PC-3 (cell line): ENCODE results near the gene TMEM117. TPM values are rescaled to one million over a fixed set of nuclear protein-coding genes. Genes with fewer than 3 reads are reported as not detected.
"Not testable (repeated sequence)": the region's sequence is repeated elsewhere in the genome, so short reads cannot be mapped to it uniquely, and the experiment has no call there.

Source experiments
- ATAC-seq: fragments of 200-7000 bp; cut with Tn5 transposase; 2 replicates; pipeline ENCODE4 v1.9.1; 2020; ENCODE audit warnings: mild to moderate bottlenecking, moderate library complexity
- BruUV-seq: library from RNA; stranded (reverse); fragments of 400-500 nt; replicated peaks from 2 replicates; lab custom pipeline; 2021; lab: Mats Ljungman, UMichigan
- CTCF ChIA-PET: fragments of 300-600 bp; sonication (Branson Sonifier 250); formaldehyde crosslinking; loops from one replicate; lab custom pipeline; 2022; ENCODE audit warnings: antibody characterized with exemption; lab: Charles Lee
- POLR2A ChIA-PET: fragments of 300-600 bp; sonication (Branson Sonifier 250); formaldehyde crosslinking; loops from one replicate; lab custom pipeline; 2022; ENCODE audit warnings: antibody characterized with exemption; ENCODE audit not compliant: unreplicated experiment; lab: Charles Lee
- DNase-seq: peaks from one replicate; pipeline ENCODE4 v3.0.0-alpha.2; 2015
- H2AFZ ChIP-seq: fragments of 300-600 bp; sonication (generic); 2 replicates; pipeline ENCODE4 v1.6.0; 2016; ENCODE audit warnings: antibody characterized with exemption, low read length
- H3F3A ChIP-seq: fragments of 300-600 bp; sonication (generic); one replicate; pipeline ENCODE4 v1.6.0; 2017; ENCODE audit warnings: antibody characterized with exemption, low read length, control low read depth, mild to moderate bottlenecking; ENCODE audit not compliant: unreplicated experiment
- H3K27ac ChIP-seq: fragments of 300-600 bp; sonication (generic); 2 replicates; pipeline ENCODE4 v1.5.1; 2016; ENCODE audit warnings: mild to moderate bottlenecking, low read length
- H3K27me3 ChIP-seq: fragments of 300-600 bp; sonication (generic); 2 replicates; pipeline ENCODE4 v1.6.1; 2016; ENCODE audit warnings: low read length, mixed read lengths
- H3K36me3 ChIP-seq: fragments of 300-600 bp; sonication (generic); 2 replicates; pipeline ENCODE4 v1.6.1; 2016; ENCODE audit warnings: low read depth, mixed run types, low read length, mixed read lengths
- H3K4me1 ChIP-seq: fragments of 300-600 bp; sonication (generic); 2 replicates; pipeline ENCODE4 v1.5.1; 2016; ENCODE audit warnings: low read length; ENCODE audit not compliant: insufficient read depth
- H3K4me2 ChIP-seq: fragments of 300-600 bp; sonication (generic); 2 replicates; pipeline ENCODE4 v1.6.0; 2016; ENCODE audit warnings: low read length
- H3K4me3 ChIP-seq: fragments of 300-600 bp; sonication (generic); 2 replicates; pipeline ENCODE4 v1.5.1; 2016; ENCODE audit warnings: mild to moderate bottlenecking, low read length, mixed read lengths
- H3K79me2 ChIP-seq: fragments of 300-600 bp; sonication (generic); 2 replicates; pipeline ENCODE4 v1.6.1; 2017; ENCODE audit warnings: low read length, mixed read lengths
- H3K9ac ChIP-seq: fragments of 300-600 bp; sonication (generic); 2 replicates; pipeline ENCODE4 v1.6.0; 2016; ENCODE audit warnings: mild to moderate bottlenecking, low read length
- H3K9me2 ChIP-seq: fragments of 300-600 bp; sonication (generic); replicated peaks from 2 replicates; pipeline ENCODE4 v1.6.1; 2016; ENCODE audit warnings: mixed run types, low read length, mixed read lengths
- H3K9me3 ChIP-seq: fragments of 300-600 bp; sonication (generic); 2 replicates; pipeline ENCODE4 v1.6.1; 2016; ENCODE audit warnings: low read length, mixed read lengths
- H4K20me1 ChIP-seq: fragments of 300-600 bp; sonication (generic); 2 replicates; pipeline ENCODE4 v1.6.1; 2016; ENCODE audit warnings: low read length, mixed read lengths
- EZH2 ChIP-seq: fragments of 300-600 bp; sonication (generic); IDR thresholded peaks from one replicate; pipeline ENCODE4 v1.6.1; 2017; ENCODE audit warnings: antibody characterized with exemption, mild to moderate bottlenecking, low read length; ENCODE audit not compliant: unreplicated experiment
- EZH2phosphoT487 ChIP-seq: fragments of 300-600 bp; sonication (generic); IDR thresholded peaks from 2 replicates; pipeline ENCODE4 v1.6.1; 2018; ENCODE audit warnings: mild to moderate bottlenecking, antibody characterized with exemption, low read length, borderline replicate concordance
- intact Hi-C: fragments of 100-400 bp; cut with micrococcal nuclease; formaldehyde crosslinking; loops from 2 replicates; pipeline ENCODE4 v1.9.0; 2023
- total RNA-seq: library from RNA; depleted of rRNA; stranded (reverse); fragments of >200 nt; gene quantifications from 2 replicates; pipeline ENCODE4 v1.2.3, GENCODE V29; 2014
- TF ChIP-seq, protein P1 (sequence below): fragments of 300-600 bp; sonication (generic); conservative IDR thresholded peaks from 2 replicates; pipeline ENCODE4 v1.5.1; 2017; ENCODE audit warnings: antibody characterized with exemption, low read depth, mild to moderate bottlenecking, low read length

Gene TMEM117
- total RNA-seq, 1 experiment from 2014 or later, result 9.0 TPM

- no TSS peak for BruUV-seq
- Histone ChIP-seq H3K79me2 (no peaks in the 10 kb centered on the region), H3K9me2 (no peaks in the 10 kb centered on the region), H3K4me3 (no peak overlapping the region), H4K20me1 (no peaks in the 10 kb centered on the region), H3K27me3 (no peaks in the 10 kb centered on the region), H3K9me3 (no peaks in the 10 kb centered on the region), H3K4me1 (peaks cover 10% of the 10 kb centered on the region), H3K36me3 (no peaks in the 10 kb centered on the region), H3K9ac (no peak overlapping the region), H2AFZ (no peak overlapping the region), H3K27ac (no peak overlapping the region), H3F3A (no peaks in the 10 kb centered on the region), H3K4me2 (peak overlapping the region; percentile 55)
- intact Hi-C loops, result loop anchor here (5.0 kb wide), 1 partner anchor 57 kb away; no protein-coding TSS in a partner anchor
- POLR2A ChIA-PET, result interaction anchor here (0.6 kb wide), 1 partner anchor 63 kb away, joined by 6 read pairs; no protein-coding TSS in a partner anchor
- DNase-seq (peak; percentile 42), ATAC-seq (peak; percentile 77)
- no peak for TF ChIP-seq EZH2phosphoT487
- TF ChIP-seq, protein P1, sequence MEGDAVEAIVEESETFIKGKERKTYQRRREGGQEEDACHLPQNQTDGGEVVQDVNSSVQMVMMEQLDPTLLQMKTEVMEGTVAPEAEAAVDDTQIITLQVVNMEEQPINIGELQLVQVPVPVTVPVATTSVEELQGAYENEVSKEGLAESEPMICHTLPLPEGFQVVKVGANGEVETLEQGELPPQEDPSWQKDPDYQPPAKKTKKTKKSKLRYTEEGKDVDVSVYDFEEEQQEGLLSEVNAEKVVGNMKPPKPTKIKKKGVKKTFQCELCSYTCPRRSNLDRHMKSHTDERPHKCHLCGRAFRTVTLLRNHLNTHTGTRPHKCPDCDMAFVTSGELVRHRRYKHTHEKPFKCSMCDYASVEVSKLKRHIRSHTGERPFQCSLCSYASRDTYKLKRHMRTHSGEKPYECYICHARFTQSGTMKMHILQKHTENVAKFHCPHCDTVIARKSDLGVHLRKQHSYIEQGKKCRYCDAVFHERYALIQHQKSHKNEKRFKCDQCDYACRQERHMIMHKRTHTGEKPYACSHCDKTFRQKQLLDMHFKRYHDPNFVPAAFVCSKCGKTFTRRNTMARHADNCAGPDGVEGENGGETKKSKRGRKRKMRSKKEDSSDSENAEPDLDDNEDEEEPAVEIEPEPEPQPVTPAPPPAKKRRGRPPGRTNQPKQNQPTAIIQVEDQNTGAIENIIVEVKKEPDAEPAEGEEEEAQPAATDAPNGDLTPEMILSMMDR, result no peak
- no peak for TF ChIP-seq EZH2
- CTCF ChIA-PET, result no interaction called here
These were observed 33.3 kb downstream of the TMEM117 start for GRCh38 chr12:43869184-43869583.

DNA sequence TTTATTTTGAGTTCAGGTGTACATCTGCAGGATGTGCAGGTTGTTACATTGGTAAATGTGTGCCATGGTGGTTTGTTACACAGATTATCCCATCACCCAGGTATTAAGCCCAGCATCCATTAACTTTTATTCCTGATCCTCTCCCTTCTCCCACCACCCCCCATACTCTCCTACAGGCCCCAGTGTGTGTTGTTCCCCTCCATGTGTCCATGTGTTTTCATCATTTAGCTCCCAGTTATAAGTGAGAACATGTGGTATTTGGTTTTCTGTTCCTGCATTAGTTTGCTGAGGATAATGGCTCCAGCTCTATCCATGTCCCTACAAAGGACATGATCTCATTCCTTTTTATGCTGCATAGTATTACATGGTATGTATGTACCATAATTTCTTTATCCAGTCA lies 33.9 kb downstream of the TMEM117 start:
- H2AFZ ChIP-seq, ATAC-seq, CTCF ChIA-PET, BruUV-seq, H3K4me3 ChIP-seq, H3K9me3 ChIP-seq, H3K79me2 ChIP-seq, H3K36me3 ChIP-seq, H3F3A ChIP-seq, DNase-seq, H3K27me3 ChIP-seq, H3K9me2 ChIP-seq, POLR2A ChIA-PET, H3K27ac ChIP-seq, H3K9ac ChIP-seq, H4K20me1 ChIP-seq: not testable (repeated sequence)
- Histone ChIP-seq H3K4me2 (peak overlapping the region; percentile 55), H3K4me1 (peaks cover 10% of the 10 kb centered on the region)
- intact Hi-C loops, result loop anchor here (5.0 kb wide), 1 partner anchor 57 kb away; no protein-coding TSS in a partner anchor

DNA sequence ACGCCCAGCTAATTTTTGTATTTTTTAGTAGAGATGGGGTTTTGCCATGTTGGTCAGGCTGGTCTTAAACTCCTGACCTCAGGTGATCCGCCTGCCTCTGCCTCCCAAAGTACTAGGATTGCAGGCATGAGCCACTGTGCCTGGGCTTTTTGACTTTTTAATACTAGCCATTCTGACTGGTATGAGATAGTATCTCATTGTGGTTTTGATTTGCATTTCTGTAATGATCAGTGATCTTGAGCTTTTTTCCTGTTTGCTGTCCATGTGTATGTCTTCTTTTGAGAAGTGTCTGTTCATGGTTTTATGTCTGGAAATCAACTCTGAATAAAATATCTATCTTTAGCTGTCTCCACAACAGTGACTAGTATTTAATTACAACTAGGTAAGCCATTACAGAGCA lies 35.4 kb downstream of the TMEM117 start:
- peaks cover 10% of the 10 kb centered on the region for H3K4me1 ChIP-seq
- H3K4me3 ChIP-seq, H3K4me2 ChIP-seq, H2AFZ ChIP-seq, H3F3A ChIP-seq, DNase-seq, ATAC-seq, H3K27me3 ChIP-seq, H4K20me1 ChIP-seq, CTCF ChIA-PET, H3K9me3 ChIP-seq, BruUV-seq, H3K9me2 ChIP-seq, H3K79me2 ChIP-seq, H3K27ac ChIP-seq, H3K9ac ChIP-seq, intact Hi-C loops, H3K36me3 ChIP-seq, POLR2A ChIA-PET: not testable (repeated sequence)

- DNase-seq (no peak), ATAC-seq (no peak)
- H3K4me3 ChIP-seq, result no peak overlapping the region
- no peaks in the 10 kb centered on the region for H3K9me3 ChIP-seq
- ChIA-PET POLR2A (interaction anchor here (0.6 kb wide), 1 partner anchor 97 kb away, joined by 3 read pairs; no protein-coding TSS in a partner anchor), CTCF (interaction anchor here (1.1 kb wide), 1 partner anchor 10 kb away, joined by 4 read pairs; no protein-coding TSS in a partner anchor)
- H3K9me2 ChIP-seq, result no peaks in the 10 kb centered on the region
- TF ChIP-seq, protein P1, result no peak
- no peak for TF ChIP-seq EZH2phosphoT487
- TF ChIP-seq EZH2, result no peak
- intact Hi-C loops, result no loop called here
- no peak overlapping the region for H3K4me2 ChIP-seq
- no peaks in the 10 kb centered on the region for H3K79me2 ChIP-seq
- no TSS peak for BruUV-seq
- no peaks in the 10 kb centered on the region for H3K36me3 ChIP-seq
- no peak overlapping the region for H3K27ac ChIP-seq
- peaks cover 10% of the 10 kb centered on the region for H3K4me1 ChIP-seq
- H4K20me1 ChIP-seq, result no peaks in the 10 kb centered on the region
- no peaks in the 10 kb centered on the region for H3K27me3 ChIP-seq
- H3F3A ChIP-seq, result no peaks in the 10 kb centered on the region
- no peak overlapping the region for H2AFZ ChIP-seq
- H3K9ac ChIP-seq, result no peak overlapping the region
These were observed 36.5 kb downstream of the TMEM117 start for GRCh38 chr12:43872396-43872795.
